ENCODE data around the gene LYG1.
"Not testable (repeated sequence)": the region's sequence is repeated elsewhere in the genome, so short reads cannot be mapped to it uniquely, and the experiment has no call there.

Gene LYG1

DNA sequence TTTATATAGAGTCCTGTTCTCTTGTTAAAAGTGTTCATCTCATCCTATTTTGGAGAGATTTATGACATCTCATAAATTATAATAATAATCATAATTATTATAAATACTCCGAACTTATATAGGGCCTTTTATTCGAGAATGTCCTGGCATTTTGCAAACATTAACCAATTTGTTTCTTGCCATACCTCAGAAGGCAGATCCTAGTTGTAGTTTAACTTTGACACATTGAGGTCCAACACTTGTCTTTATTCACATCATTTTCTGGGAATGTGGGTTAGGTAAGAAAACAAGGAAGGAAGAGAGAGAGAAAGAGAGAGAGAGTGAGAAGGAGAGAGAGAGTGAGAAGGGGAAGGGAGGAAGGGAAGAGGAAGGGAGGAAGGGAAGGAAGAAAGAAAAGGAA lies at the start of gene LYG1:
Gene LYG1 (minus strand): TSS at position 101 of the 400 bp plus-strand sequence. CDS start 5,527 bp downstream, outside the sequence.
- DNase-seq = not testable (repeated sequence)

DNA sequence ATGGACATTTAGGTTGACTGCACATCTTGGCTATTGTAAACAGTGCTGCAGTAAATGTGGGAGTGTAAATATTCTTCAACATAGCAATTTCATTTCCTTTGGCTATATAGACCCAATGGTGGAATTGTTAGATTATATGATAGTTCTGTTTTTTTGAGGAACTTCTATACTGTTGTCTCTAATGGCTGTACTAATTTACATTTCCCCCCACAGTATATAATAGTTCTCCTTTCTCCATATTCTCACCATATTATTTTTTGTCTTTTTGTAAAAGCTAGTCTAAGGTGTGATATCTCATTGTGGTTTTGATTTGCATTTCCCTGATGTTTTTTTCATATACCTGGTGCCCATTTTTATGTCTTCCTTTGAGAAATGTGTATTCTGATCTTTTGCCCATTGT lies 49.2 kb upstream of the LYG1 start:
- no peak for DNase-seq

DNA sequence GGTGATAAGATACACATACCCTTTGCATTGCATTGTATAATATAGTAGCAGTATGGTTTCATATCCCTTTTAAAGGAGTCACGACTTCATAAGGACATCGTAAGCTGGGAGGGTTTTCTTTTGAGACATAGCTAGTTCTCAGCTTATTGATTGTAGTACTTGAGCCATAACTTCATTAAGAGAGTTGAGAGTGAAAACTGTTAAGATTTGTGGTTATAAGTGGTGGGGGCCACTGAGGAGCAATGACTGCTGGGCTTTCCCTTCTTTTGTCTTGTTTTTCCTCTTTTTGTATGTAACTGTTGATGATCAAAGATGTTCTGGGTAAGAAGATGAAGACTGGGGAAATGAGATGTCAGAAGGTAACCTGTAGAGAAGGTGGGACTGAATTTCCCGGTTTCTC lies 47.2 kb upstream of the LYG1 start:
- DNase-seq = no peak

DNA sequence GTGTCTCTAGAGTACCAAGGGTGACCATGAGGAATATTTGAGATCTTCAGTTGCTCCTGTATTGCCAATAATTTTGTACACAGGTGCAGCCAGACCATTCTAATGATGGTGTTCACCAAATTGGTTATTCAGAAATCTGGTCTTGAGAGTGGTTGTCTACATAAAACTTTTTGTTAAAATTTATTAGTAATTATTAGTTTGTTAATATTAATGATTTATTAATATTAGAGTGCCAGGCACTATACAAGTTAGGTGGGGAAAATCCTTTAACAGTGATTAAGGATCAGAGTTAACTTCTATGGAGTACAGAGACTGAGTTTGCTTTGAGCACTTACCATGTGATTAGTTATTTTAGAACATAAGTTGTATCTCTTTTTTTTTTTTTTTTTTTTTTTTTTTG lies 45.2 kb upstream of the LYG1 start:
- DNase-seq = no peak

DNA sequence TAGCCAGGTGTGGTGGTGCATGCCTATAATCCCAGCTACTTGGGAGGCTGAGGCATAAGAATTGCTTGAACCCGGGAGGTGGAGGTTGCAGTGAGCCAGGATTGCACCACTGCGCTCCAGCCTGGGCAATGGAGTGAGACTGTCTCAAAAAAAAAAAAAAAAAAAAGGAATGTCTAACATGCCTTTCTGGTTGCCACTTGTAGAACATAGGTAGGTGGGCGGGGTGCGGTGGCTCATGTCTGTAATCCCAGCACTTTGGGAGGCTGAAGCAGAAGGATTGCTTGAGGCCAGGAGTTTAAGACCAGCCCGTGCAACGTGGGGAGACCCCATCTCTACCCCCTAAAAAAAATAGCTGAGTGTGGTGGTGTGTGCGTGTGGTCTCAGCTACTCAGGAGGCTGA lies 44.4 kb upstream of the LYG1 start:
- DNase-seq = not testable (repeated sequence)

DNA sequence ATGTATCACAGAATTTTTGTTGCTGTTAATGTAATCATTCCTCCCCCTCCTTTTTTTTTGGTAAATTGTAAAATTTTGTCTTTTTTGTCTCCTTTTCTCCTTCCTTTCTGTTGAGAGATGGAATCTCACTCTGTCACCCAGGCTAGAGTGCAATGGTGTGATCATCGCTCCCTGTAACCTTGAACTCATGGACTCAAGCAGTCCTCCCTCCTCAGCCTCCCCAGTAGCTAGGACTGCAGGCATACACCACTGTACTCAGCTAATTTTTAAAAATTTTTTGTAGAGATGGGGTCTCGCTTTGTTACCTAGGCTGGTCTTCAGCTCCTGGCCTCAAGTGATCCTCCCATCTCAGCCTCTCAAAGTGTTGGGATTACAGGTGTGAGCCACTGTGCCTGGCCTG lies 41.5 kb upstream of the LYG1 start:
- DNase-seq = no peak

DNA sequence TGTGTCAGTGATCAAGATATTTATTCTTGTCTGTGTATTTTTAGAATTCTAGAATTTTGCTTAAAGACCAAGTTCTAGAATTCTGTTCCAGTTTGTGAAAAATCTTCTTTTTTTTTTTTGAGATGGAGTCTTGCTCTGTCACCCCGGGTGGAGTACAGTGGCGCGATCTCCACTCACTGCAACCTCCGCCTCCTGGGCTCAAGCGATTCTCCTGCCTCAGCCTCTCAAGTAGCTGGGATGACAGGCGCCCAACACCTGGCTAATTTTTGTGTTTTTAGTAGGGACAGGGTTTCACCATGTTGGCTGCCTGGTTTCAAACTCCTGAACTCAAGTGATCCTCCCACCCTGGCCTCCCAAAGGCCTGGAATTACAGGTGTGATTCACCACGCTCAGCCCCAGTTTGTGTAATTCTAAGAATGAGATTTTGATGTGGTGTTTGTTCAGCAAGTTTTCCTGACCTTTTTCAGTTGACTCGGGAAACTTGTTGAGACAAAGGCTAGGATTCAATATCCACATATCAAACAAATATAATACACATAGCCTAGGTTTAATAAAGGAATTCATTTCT lies 39.8 kb upstream of the LYG1 start:
- DNase-seq = no peak

DNA sequence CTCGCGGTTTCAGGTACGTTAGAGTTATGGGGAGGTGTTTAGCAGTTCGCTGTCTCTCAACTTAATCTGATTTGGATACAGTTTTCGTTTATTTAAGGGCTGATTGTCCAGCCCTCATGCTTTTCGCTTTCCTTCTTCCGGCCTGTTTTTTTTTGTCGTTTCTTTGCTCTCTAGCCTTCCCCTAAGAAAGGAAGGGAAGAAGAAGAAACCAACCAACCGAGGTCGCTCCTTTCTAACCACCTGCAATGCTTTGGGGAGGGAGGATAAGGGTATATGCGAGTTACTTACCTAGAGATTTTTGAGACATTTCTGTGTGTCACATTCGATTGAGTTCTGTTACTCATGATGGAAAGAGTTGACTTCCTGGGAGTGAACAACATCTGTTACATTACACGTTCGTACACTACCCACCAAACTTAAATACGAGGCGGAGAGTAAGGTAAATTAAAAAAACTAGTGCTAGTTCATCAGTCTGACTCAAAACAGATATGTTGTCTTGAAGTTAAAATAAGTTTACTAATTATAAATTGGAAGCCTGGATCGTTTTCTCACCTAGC lies 37.1 kb upstream of the LYG1 start:
- DNase-seq = no peak

DNA sequence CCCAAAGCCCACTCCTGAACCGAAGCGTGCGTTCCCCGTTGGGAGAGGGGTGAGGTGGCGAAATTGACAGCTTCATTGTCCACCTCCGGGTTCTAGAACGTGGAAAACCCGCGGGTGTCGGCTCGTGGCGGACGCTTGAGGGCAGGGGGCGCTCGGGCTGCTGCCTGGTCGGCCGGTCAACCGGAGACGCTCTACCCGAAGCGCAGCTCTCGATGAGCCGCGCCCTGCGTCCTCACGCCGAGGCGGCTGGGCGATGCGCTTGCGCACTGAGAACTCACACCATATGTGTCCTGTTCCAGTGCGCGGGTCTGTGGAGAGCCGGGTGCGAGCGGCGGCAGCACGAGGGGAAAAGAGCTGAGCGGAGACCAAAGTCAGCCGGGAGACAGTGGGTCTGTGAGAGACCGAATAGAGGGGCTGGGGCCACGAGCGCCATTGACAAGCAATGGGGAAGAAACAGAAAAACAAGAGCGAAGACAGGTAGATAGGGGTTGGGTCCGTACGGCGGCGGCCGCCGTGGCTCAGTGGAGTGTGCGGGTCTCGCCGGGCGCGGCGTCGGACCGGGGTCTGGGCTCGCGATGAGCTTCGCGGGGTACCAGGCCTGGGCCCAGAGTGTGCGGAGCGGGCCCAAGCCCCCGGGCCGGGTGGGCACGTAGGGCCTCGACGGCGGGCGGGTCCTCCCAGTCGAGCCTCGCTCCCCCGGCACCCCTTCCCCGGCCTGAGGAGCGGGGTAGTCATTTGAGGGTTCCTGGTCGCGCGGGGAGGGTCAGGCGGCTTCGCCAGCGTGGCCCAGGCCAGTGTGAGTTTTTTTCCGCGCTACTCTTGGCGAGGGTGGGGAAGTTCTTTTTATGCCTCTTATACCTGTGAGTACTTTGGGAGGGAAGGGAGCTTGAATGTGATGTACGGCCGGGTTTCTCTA lies 36.4 kb upstream of the LYG1 start, which contains the start of gene EIF5B:
Gene EIF5B (plus strand): TSS at position 277 of the 916 bp plus-strand sequence. CDS start 166 bp downstream, at position 443.
- DNase-seq = peak; percentile 84

DNA sequence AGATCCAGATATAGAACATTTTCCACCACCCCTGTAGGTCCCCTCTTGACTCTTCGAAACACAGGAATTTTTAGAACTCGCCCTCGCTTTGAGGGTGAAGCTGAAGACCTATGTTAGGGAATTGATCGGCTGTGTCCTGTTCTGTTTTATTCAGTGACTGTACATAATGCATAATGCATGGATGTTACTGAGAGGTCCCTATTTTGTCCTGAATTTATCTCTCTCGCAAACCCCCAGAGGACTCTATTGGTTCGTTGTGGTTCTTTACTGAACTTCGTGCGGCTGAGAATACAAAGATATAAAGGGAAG lies 35.8 kb upstream of the LYG1 start:
- no peak for DNase-seq

DNA sequence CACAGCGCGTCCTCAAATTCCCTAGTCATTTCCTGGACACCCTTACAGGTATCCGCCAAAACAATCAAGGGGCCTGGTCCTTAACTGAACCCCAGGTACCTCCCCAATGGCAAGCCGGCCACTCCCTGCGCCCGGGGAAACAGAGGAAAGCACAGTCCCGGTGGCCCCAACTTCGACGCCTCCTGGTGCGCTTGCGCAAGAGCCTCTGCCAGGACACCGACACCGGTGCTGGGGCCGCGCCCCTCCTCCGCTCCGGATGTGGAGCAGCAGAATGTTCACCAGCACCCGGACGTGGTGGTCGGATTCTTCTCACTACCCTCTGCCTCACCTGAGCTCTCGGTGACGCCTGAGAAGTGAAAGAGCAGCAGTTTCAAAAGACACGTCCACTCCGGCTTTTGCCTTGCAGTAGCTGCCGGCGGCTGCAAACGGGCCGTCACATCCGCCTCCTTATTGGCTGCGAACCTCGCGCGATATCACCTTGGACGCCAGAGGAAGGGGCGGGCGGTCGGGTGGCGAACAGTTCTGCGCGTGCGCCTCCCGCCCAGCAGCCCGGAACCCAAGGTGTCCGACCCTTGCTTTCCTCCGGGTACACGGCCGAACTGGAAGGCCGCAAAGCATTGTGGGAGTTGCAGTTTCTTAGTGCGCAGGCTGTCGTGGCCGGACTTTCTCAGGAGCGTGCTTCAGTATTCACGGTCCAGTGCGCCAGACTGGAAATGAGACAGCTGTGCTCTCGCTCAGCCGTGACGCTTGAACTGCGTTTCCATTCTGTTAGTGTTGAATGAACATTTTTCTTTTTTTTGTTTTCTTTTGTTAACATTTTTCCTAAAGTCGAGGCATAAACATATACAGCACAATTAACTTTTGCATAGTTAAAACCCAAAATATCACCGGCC lies 35.2 kb upstream of the LYG1 start, which contains the start of gene TXNDC9:
Gene TXNDC9 (minus strand): TSS at position 423 of the 893 bp plus-strand sequence. CDS start 3,123 bp downstream, outside the sequence.
- peak; percentile 94 for DNase-seq

DNA sequence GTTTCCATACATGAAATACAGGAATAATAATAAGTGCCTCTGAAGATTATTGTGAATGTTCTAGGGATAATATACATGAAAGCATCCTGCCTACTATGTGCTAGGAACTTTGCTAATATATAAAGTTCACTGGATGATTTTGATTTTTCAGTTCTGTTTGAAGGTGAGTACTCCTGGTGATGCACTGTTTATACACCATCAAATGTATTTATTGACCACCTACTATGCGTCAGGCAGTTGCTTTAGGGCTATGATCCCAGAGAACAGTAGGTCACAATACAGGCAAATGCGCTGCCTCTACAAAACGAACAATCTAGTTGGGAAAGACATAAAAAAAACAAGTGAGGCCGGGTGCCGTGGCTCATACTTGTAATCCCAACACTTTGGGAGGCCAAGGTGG lies 24.4 kb upstream of the LYG1 start:
- DNase-seq = no peak

DNA sequence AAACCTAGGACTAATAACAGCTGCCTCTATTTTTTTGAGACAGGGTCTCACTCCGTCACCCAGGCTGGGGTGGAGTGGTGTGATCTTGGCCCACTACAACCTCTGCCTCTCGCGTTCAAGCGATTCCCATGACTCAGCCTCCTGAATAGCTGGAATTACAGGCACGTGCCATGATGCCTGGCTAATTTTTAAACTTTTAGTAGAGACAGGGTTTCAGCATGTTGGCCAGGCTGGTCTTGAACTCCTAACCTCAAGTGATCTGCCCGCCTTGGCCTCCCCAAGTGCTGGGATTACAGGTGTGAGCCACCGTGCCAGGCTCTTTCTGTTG lies 16.8 kb upstream of the LYG1 start:
- not testable (repeated sequence) for DNase-seq

DNA sequence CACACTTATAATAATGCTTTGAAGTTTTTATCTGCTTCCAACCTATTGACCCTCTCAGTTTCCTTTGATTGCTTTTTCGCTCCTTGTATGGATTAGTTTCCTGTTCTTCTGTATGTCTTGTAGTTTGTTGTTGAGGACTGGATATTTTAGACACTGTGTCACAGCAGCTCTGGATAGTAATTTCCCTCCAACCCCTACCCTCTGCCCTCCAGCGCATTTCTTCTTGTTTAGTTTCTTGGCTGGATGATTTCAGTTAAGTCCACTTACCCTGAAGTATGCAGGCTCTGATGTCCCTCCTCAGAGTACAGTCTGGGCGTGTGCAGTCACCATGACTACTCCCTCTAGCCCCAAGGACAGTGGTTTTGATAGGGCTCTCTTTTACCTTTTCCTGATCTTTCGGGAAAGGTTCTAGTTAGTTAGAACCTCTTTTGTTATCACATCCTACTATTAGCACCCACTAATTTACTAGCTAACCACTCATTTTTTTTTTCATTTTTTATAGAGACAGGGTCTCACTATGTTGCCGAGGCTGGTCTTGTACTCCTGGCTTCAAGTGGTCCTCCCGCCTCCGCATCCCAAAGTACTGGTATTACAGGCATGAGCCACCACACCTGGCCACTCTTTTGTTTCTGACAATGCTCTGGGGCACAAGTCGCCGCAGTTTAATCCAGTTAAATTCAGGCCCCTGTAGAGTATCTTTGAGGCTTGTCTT lies 16.3 kb upstream of the LYG1 start:
- no peak for DNase-seq

DNA sequence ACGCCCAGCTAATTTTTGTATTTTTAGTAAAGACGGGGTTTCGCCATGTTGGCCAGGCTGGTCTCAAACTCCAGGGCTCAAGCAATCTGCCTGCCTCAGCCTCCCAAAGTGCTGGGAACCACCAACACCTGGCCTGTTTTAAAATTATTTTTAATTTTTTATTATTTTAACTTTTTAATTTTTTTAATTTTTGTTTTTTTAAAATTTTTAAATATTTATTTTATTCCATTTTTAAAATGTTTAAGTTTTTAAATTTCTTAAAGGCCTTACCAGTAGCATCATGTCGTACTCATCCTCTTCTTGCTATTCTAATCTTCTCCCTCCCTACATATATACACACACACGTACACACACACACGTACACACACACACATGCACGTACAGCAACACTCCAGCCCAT lies 1.4 kb downstream of the LYG1 start:
- no peak for DNase-seq

DNA sequence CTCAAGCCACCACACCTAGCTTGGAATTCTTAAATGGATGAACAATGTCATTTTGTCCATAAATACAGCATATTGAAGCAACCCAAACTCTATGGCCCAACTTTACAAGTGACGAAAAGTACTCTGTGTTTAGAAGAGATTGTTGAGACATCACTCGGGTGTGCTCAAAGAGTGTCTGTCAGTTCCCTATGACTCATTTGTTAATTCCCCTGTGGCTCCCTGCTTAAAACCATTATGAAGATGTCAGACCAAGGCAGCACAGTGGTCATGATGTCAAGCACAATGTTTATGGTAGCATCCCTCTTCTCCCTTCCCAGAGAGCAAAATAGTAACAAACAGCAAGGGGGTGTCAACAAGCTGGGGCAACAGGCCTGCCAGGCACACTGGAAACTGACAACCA lies 3.0 kb downstream of the LYG1 start:
- DNase-seq = no peak

DNA sequence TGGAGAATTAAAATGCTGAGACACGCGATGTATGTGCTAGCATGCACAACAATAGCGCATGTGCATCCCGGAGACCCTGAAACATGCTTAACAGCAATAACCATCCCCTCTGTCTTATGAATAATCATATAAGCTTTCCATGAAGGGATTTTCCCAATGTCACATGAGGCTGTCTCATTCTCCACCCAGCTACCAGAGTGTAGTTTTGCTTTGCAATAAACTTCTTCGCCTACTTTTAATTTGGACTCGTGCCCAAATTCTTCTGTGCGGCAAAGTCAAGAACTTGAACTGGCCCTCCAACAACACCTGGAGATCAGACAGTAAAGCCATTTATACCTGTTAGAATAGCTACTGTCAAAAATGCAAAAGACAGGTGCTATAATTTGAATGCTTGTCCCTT lies 15.5 kb downstream of the LYG1 start:
- DNase-seq = no peak

DNA sequence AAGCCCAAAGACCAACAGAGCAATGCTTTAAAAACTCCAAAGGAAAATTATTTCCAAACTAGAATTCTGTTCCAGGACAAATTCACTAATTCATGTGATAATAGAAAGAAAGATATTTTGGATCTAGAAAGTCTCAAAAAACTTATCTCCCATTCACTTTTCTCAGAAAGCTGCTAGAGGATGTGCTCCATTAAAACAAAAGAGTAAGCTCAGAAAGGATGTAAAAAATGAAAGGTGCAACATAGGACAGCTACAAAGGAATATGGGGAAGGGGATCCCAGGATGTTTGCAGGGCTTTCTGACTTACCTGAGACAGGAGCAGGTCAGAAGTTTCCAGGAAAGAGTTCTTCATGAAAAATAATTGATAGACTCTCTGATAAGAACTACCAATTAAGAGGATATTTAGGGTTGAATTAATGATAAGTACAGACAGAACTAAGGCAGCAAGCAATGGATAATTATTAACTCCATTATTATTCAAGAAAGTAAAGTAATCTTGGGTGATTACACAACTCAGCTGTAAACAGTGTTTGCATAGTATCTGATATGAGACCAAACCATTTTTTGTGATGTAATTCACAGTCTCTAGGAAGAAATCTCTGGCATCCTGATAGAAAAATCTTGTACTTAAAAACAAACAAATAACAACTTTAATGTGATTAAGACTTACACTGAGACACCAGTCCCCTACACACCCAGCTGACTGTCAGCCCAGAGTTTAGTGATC lies 20.9 kb downstream of the LYG1 start:
- DNase-seq = no peak

DNA sequence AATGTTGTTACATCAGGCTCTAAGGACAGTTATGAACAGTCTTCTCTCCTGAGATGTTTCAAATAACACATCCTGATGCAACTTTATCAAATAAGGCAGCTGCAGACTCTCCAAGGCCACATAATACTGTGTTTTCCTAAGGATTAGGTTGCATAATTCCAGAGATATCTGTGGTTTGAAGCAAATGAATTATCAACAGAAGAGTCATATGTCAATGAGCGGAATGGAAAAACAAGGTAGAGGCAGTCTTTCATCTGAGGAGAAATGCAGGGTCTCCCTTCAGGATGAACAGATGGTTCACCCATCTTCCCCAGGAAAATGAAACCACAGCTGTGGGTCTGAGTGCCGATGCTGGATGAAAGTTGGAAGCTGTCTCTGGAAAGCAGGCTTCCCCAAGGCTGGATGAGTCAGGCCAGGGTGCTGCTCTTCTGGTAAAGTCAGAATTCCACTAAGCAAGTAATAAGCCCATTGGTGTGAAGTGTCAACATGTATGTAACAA lies 22.2 kb downstream of the LYG1 start:
- DNase-seq = no peak

DNA sequence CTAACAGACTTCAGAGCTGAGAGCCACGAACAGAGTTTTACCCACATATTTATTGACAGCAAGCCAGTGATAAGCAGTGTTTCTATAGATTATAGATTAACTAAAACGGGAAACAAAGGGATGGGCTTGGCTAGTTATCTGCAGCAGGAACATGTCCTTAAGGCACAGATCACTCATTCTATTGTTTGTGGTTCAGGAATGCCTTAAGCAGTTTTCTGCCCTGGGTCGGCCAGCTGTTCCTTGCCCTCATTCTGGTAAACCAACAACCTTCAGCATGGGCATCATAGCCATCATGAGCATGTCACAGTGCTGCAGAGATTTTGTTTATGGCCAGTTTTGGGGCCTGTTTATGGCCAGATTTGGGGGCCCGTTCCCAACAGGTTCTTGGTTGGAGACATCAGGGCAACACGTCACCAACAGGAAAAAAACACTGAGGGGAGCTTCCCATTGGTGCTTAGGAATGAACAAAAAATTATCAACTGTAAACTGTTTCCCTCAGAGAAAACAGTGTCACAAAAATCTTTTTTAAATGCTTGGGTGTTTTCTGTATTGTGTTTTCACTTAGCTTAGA lies 22.7 kb downstream of the LYG1 start:
- DNase-seq = not testable (repeated sequence)

DNA sequence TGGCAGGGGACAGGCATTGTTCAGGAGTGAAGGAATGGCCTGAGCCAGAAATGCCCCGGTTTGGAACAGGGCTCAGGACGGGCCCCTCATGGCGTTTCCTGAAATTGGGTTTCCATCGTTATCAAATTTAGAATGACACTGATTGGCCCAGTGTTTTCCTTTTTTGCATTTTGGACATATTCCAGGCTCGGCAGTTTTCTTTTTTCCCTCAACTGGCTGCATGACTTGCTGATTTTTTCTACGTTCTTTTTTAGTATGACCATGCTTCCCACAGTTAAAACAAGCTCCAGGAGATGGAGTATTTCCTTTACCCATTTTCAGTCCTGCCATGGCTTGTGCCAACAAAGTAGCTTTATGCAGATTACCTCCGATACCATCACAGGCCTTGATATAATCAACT lies 25.1 kb downstream of the LYG1 start:
- DNase-seq = no peak
